GM12874 (cell line): ENCODE data around the gene URB1.

ENCODE experiments used
- CTCF ChIP-seq: IDR thresholded peaks from 2 replicates; pipeline ENCODE4 v1.5.1; 2011; ENCODE audit warnings: low read depth, mild to moderate bottlenecking, control low read depth, low read length, moderate library complexity; ENCODE audit not compliant: insufficient read depth

Gene URB1

GRCh38 chr21:32406405-32406804 lies 13.6 kb upstream of the URB1 start:
- no peak for TF ChIP-seq CTCF

- peak; percentile 45 for TF ChIP-seq CTCF
These were observed 10.5 kb upstream of the URB1 start for GRCh38 chr21:32403201-32403777.

- TF ChIP-seq CTCF, result no peak
These were observed 827 bp upstream of the URB1 start for GRCh38 chr21:32393677-32394001.

- no peak for TF ChIP-seq CTCF
These were observed 423 bp downstream of the URB1 start for GRCh38 chr21:32392299-32392879.

- TF ChIP-seq CTCF, result no peak
These were observed 1.1 kb downstream of the URB1 start for GRCh38 chr21:32391755-32392154.

GRCh38 chr21:32389337-32390015 lies 3.3 kb downstream of the URB1 start:
- no peak for TF ChIP-seq CTCF

- TF ChIP-seq CTCF, result no peak
These were observed 4.5 kb downstream of the URB1 start for GRCh38 chr21:32388306-32388705.
